Skin epidermis (tissue), 12 donors: ENCODE data around the gene ARHGEF38.
A peak's percentile ranks its signal among the peaks of the same experiment; 100 is the strongest.

Experiments used
- H3K27ac ChIP-seq, 21 experiments: fragments of 200-600 bp; sonication (generic) in 11 of 21; one replicate each; pipeline ENCODE4 v1.5.0; 2020; ENCODE audit warnings: mild to moderate bottlenecking in 3 of 21, inconsistent platforms in 2 of 21, moderate library complexity in 2 of 21
- H3K4me3 ChIP-seq, 7 experiments: fragments of 200-600 bp; sonication (generic) in 2 of 7; one replicate each; pipeline ENCODE4 v1.5.0; 2020; ENCODE audit warnings: inconsistent platforms in 2 of 7, mild to moderate bottlenecking in 2 of 7, moderate library complexity in 1 of 7

Gene ARHGEF38, protein sequence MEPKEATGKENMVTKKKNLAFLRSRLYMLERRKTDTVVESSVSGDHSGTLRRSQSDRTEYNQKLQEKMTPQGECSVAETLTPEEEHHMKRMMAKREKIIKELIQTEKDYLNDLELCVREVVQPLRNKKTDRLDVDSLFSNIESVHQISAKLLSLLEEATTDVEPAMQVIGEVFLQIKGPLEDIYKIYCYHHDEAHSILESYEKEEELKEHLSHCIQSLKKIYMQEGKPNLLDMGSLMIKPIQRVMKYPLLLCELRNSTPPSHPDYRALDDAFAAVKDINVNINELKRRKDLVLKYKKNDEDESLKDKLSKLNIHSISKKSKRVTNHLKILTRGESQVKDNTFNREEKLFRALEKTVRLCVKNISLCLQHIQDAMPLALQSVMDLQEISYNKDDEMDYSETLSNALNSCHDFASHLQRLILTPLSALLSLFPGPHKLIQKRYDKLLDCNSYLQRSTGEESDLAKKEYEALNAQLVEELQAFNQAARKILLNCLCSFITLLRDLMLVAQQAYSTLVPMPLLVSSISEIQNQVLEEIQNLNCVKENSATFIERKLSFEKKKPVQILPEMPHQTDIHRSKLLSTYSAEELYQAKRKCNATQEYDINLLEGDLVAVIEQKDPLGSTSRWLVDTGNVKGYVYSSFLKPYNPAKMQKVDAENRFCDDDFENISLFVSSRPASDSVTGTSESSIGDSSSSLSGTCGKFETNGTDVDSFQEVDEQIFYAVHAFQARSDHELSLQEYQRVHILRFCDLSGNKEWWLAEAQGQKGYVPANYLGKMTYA

DNA sequence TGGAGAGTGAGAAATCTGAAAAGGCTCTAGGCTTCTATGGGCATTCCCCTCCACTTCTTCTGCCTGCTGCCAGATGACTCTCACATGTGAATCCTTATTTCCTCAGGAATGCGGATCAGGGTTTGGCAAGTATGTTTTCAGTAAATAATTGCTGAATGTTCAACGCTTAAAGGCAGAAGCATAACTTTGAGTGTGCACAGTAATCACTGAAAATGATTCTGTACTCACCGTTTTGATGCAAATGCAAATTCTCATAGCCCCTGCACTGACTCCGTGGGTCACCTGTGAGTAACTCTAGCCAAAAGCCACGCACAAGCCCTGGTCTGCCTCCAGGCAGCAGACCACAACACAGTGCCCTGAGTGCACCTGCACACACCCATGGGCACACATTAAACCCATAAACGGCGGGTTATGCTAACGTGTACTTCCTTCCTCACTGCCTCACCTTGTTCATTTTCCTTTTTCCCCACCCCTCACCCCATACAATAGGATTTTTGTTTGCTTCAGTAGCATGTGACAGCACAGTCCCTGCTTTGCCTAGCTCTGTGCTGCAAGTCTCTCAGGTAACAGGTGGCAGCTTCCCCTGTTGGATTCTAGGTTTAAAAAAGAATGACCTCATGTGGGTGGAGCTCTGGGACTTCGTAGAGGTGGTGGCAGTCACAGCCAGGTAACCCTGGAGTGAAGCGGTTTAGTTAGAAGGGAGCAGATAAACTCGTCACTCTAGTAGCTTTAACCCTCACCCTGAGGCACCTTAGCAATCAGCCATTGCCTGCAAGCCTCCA, at the start of gene ARHGEF38:
Gene ARHGEF38 (plus strand): TSS at position 656 of the 782 bp plus-strand sequence. CDS start 146 bp downstream, outside the sequence.
- peak within 1 kb of the TSS in 4 of 21 experiments; percentile 29 to 59 (median 42) for H3K27ac ChIP-seq
- no peak within 1 kb of the TSS for H3K4me3 ChIP-seq

DNA sequence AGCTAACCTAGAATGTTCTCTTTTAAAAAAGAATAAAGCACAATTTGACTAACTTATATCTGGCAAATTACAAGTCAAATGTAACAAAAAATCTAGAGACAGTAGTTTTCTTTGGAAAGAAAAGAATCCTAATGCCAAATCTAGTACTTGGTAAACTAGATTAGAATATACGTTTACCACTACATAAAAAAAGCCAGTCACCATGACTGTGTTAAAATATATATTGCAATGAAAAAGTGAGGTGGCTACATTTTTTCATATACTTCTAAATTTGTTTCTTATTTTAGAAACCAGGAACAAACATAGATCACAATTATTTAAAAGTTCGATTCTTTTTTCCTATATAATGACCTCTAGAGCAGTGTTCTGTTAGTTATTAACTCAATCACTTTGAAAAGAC, 48.9 kb upstream of the ARHGEF38 start:
- Histone ChIP-seq H3K27ac (no peak overlapping the region), H3K4me3 (no peak overlapping the region)

DNA sequence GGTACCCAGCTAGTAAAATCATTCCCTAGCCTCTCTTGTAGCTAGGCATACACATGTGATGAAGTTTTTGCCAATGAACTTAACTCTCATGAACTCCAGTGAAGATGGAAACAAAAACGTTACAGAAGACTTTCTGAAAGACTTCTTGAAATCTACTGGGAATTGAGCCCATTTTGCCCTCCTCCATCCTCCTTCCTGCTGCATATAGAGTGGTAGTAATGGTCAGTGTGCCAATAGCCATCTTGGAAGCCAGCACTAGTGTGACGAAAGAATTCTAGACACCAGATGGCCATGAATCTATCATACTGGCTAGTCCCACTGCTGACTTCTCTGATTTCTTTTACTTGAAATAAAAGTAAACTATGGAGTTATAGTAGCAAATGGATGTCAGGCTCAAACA, 47.7 kb upstream of the ARHGEF38 start:
- Histone ChIP-seq H3K27ac (no peak overlapping the region), H3K4me3 (no peak overlapping the region)

DNA sequence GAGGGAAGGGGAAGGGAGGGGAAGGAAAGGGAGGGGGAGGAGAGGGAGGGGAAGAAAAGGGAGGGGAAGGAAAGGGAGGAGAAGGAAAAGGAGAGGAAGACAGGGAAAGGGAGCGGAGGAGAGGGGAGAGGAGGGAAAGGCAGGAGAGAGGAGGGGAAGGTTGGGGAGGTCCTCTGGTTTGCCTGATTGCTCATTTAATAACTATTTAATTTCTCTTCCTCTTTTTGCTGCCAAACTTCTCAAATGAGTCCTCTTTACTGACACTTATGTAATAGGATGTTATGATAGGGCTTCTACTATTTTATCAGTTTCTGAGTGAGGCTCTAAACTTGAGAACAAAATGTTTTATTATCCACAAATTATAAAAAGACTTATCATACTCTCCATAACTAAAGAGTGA, 43.1 kb upstream of the ARHGEF38 start:
- Histone ChIP-seq H3K27ac (no peak overlapping the region), H3K4me3 (no peak overlapping the region)

DNA sequence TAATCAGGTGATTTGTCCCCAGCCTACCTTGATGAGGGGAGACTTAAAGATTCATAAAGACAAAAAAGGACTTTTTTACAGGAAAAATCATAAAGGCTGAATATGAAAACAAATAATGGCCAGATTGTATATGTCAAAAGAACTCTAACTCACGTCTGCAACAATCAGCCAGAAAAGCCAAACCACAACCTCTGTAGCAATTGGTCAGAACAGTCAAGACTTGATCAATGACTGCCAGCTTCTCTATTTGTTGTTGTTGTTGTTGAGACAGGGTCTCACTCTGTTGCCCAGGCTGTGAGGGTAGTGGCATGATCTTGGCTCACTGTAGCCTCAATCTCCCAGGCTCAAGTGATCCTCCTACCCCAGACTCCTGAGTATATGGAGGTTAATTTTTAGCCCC, 42.7 kb upstream of the ARHGEF38 start:
- Histone ChIP-seq H3K4me3 (no peak overlapping the region), H3K27ac (no peak overlapping the region)

DNA sequence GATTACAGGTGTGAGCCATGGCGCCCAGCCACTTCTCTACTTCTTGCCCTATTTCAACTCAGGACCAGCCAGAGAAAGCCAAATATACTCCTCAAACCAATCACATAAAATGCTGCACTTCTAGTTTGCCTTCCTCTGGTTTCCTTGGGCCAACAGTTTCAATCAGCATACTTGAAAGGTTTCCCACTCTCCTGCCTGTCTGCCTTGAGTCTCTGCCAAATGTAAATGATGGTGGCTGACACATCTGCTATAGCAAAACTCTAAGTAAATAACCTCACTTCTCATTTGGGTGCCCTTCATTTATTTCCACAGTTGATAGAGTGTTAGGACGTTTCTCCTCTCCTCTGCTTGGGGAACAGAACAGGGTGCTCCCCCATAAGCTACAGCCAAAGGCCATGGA, 42.2 kb upstream of the ARHGEF38 start:
- no peak overlapping the region for H3K27ac ChIP-seq

DNA sequence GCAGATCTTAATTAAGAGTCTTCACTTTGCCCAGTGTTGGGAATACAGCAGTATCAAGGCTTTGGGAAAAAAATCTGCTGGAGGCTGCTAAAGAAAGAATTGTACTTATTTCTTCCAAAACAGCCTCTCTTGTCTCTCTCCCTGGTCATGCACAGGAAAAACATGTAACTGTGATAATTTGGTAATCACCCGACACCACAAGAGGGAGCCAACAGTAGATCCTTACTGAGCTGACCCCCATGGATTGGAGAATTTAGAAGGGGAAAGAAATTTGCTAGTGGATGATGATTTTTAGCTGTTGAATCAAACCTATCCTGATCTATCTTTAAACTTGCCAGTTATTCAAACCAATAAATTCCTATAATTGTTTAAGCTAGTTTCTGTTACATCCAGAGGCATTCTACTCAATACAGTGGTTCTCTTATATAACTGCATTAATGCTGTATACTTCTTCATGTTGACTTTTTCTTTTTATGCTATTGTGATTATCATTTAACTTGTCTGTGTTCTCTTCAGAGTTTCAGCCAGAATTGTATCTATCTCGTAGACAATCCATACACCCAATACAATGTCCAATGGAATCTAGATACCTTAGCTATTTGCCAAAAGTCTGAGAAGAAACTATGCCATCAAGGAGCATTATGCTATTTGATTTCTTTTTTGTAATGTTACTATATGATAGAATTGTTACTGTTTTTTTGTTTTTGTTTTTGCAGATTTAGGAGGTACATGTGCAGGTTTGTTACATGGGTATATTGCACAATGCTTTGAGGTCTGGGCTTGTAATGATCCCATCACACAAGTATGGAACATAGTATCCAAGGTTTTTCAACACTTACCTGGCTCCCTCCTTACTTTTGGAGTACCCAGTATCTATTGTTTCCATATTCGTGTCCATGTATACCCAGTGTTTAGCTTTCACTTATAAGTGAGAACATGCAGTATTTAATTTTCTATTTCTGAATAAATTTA, 31.3 kb upstream of the ARHGEF38 start:
- Histone ChIP-seq H3K27ac (no peak overlapping the region), H3K4me3 (no peak overlapping the region)

More for the DNA sequence above, 42.2 kb upstream of the ARHGEF38 start:
- H3K4me3 ChIP-seq, result no peak overlapping the region

DNA sequence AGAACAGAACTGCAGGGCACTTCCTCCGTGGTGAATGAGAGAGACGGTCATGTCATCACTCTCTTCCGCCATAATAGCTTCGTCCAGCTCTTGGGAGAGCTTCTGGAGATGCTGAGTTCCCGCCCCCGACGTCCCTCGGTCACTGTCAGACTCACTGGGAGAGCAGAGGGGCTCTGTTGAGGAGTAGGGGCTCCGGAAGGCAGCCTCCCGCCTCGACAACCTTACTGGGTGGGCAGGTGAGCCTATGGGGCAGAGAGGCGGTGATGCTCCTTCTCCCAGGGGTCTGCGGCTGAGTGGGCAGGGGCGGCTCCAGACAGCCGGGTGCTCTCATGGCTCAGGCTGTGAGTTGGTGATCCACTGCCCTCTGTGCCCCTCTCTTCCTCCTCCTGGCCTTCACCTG, 25.8 kb upstream of the ARHGEF38 start:
- no peak overlapping the region for H3K4me3 ChIP-seq
- H3K27ac ChIP-seq, result no peak overlapping the region

DNA sequence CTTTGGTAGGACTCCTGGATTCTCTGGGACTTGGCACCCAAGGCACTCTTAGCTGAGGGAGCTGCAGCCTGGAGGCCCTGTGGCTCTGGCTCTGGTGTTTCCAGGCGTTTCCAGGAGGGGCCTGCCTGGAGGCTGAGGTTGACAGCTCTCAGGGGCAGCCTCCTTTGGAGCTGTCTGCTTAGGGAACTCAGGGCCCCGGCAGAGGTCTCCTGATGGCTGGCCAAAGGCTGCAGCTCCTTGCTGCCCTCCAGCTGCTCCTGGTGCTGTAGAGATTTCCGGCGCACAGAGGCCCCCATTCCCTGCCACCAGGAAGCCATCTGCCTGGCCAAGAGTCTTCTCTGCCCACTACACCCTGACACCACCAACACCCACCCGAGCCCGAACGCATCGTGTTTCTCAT, 25.3 kb upstream of the ARHGEF38 start:
- H3K4me3 ChIP-seq, result no peak overlapping the region
- H3K27ac ChIP-seq, result no peak overlapping the region

DNA sequence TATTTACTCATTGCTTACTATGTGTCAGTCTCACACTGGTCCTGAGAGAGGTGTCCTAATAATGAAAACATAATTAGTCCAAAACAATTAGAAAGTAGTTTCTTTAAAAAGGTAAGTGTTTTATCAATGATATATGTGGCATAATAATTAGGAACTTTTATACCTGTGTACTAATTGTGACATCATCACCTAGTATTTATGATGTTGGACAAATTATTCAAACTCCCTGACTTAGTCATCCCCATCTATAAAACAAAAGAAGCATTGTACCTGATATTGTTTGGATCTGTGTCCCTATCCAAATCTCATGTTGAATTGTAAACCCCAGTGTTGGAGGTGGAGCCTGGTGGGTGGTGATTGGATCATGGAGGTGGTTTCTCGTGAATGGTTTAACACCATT, 15.8 kb upstream of the ARHGEF38 start:
- H3K27ac ChIP-seq, result no peak overlapping the region
- no peak overlapping the region for H3K4me3 ChIP-seq

DNA sequence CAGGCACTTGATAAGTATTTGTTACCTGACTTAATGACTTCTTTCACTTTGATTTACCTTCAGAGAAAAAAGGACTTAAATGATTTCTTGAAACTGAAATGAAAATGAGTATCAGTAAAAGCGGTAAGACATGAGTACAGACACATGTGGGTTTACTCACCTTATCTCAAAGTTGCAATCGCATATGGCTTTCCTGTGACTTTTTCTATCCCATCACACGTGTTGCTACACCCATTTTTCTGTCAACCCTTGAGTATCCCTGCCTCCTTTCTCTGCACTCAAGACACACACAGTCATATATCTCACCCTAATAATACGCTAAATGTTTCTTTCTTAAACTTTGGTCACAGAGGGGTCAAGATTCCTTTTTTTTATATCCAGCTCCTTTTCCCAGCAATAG, 11.0 kb upstream of the ARHGEF38 start:
- Histone ChIP-seq H3K4me3 (no peak overlapping the region), H3K27ac (no peak overlapping the region)

DNA sequence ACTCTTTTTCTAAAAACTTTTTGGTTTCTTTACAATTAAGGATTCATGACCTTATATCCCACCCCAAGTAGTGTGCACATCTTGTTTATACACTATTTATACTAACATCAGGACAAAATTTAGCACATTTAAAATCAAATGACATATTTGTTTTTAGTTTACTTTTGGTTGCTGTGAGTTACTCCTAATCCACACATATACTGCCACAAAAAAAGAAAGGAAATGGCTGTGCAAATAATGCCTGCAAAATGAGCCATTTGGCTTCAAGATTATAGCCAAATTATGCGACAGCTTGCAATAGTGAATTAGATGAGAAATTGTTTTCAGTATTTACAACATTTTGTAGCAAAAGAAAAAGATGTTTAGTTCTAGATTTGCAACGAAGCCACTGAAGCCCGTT, 10.4 kb upstream of the ARHGEF38 start:
- Histone ChIP-seq H3K4me3 (no peak overlapping the region), H3K27ac (no peak overlapping the region)

DNA sequence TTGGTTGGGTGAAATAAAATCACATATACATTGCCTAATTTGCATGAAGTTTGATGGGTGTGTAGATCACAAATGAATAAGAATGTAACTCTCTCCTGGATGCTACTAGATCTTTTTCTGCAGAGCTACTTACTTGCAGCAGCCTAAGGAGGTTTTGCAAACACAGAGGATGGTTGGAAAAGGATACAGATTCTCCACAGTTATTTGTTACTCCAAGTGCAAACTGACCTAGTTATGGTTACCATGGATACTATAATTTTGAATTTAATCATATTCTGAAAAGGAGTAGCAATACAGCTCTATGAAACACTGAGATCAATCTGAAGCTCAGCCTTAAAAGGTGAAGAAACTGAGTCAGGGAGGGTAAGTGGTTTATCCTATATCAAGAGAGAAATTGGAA, 9.1 kb upstream of the ARHGEF38 start:
- no peak overlapping the region for H3K27ac ChIP-seq

DNA sequence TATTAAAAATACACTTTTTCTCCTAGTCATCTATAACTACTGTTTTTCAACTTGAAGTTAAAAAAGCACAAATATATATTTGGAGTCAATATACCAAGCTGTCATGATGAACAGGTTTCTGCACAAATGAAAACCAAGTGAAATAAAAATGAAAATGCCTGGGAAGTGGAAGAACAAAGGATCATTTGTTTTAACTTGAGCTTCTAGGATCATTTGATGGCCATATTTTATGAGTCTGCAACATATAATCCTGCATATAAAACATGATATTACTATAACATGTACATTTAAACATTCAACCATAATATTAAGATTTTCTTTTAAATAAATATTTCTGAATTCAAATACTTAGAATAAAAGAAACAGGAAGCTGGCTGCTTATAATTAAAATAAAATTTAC, 8.5 kb upstream of the ARHGEF38 start:
- Histone ChIP-seq H3K27ac (no peak overlapping the region), H3K4me3 (no peak overlapping the region)

More for the DNA sequence above, 9.1 kb upstream of the ARHGEF38 start:
- no peak overlapping the region for H3K4me3 ChIP-seq

DNA sequence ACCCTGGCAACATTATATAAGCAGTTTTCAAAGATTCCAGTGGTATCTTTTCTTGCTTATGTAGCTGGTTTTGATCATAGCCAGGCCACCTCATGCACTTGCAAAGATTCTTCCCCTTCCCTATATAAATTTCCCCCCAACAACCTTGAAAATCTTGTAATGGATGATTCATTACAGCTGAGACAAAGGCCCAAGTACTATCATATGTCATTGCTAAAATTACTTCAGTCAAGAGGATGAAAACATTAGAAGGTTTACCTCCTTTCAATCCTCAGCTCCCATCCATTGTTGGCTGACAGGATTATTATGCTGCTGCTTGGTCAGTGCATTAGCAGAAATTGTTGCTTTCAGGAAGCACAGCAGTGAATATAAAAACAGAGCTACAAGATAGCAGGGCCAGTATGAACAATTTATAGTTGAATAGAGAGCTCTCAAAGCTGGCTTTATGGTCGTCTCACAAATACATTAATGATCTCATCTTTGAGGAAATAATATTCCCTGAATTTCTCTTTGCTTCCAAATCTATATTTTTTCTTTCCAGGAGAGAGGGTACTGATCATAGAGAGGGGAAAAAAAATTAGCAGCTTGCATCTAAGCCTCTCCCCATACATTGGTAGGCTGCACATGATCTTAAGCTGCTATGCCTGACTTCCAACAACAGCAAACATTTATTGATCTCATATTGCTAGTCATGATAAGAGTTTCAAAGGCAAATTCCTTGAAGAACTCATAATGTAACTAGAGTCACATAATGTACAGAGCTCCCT, 7.7 kb upstream of the ARHGEF38 start:
- H3K4me3 ChIP-seq, result no peak overlapping the region
- no peak overlapping the region for H3K27ac ChIP-seq

DNA sequence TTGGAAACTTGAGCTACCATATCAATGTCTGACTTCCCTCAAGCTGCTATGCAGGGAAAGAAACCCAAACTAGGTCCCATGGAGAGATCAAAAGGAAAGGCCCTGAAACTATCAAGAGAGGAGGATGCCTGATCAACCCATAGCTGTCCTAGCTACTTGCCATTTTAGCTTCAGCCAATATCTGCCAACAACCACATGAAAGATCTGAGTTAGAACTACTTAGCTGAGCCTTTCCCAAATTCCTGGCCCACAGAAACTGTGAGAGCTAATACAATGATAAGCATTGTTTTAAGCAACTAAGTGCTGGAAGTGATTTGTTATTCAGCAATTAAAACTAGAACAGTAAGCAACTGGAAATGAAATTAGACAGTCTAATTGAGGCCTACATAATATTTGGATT, 6.3 kb upstream of the ARHGEF38 start:
- Histone ChIP-seq H3K4me3 (no peak overlapping the region), H3K27ac (no peak overlapping the region)

DNA sequence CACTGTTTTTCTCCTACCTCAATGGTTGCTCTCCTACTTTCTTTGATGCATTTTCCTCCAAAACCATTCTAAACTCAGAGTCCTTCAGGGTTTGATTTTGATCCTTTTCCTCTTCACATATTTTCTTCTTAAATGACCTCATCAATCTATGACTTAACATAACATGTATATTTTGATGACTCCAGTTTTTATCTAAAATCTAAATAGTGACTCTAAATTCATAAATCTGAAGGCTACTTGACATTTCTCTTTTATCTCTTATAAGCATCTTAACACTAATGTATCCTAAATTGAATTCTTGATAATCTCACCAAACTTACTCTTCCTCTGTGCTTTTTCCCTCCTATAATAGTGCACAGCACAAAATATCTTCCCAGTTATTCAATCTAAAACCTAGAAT, 4.7 kb upstream of the ARHGEF38 start:
- Histone ChIP-seq H3K27ac (no peak overlapping the region), H3K4me3 (no peak overlapping the region)

DNA sequence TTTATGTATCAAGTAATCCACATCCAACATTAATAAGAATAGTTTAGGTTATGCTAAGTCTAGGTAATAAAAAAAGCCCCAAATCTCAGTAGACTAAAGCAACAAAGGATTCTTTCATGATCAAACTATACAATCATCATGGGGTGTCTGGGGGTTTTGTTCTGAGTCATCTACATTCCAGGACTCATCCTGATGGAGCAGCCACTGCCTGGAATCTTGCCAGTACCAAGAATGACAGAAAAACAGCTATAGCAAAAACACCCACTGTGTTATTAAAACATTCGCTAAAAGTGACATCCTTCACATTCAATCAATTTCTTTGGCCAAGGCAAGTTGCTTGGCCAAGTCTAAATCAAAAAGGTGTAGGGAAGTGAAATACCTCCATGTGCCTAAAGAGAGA, 3.9 kb upstream of the ARHGEF38 start:
- Histone ChIP-seq H3K4me3 (no peak overlapping the region), H3K27ac (no peak overlapping the region)

DNA sequence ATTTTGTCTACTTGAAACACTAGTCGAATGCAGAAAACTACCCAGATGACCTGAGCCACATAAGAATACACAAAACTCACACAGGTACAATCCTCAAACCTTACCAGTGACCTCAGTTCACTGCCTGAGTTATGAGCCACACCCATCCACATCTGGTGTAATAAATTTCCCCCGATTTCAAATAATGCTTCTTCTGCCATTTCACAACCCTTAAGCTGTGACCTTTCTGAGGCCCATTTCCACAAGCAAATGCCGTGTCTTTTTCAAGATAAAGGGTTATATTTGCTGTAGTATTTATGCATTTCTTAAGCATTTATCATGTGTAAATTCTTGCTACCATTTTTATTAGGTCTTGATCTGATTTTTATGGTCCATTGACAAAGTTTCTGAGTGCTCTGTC, 1.8 kb upstream of the ARHGEF38 start:
- no peak overlapping the region for H3K27ac ChIP-seq
- no peak overlapping the region for H3K4me3 ChIP-seq
